Lung microvascular endothelial cell (primary cell): Measurements from ENCODE around the gene FIZ1. TPM values are rescaled to one million over a fixed set of nuclear protein-coding genes. Genes with fewer than 3 reads are reported as not detected.
"Not testable (repeated sequence)": the region's sequence is repeated elsewhere in the genome, so short reads cannot be mapped to it uniquely, and the experiment has no call there.

ENCODE experiments used
- DNase-seq, 2 donors: peaks; one replicate each; pipeline versions ENCODE4 v3.0.0 to v3.0.0-alpha.2; 2010; ENCODE audit warnings: low read depth in 2 of 2
- total RNA-seq: library from RNA; depleted of rRNA; stranded (reverse); fragments of >200 nt; gene quantifications from 2 replicates; pipeline ENCODE4 v1.2.1, GENCODE V29; 2014

FIZ1 gene
- total RNA-seq, 1 donor from 2014 or later = 3.2 TPM

DNA sequence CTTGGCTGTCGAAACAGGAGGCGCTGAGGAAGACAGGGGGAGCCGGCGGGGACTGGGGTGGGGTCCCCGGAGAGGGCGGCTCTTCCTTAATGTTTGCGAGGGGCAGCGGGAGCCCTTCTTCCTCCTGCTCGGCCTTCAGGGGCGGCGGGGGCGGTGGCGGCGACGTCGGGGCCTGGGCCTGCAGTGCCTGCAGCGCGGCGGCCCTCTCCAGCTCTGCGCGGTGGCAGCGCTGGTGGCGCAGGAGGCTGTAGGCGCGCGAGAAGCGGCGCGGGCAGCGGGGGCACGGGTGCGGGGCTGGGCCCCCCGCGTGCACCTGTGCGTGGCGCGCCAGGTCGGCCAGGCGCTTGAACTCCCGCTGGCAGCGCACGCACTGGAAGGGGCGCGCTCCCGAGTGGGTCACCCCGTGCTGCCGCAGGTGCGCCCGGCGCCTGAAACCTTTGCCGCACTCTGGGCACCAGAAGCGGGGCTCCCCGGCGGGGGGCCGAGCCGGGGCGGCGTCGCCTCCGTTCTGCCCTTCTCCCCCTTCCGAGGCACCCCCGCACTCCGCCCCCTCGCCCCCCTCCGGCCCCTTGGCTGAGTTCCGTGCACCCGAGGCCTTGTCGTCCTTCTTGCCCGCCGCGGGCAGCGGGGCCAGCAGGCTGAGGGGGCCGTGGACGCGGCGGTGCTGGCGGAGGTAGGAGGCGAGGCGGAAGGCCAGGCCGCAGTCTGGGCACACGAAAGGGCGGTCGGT is 21.1 kb downstream of the FIZ1 start:
- DNase-seq = no peak

DNA sequence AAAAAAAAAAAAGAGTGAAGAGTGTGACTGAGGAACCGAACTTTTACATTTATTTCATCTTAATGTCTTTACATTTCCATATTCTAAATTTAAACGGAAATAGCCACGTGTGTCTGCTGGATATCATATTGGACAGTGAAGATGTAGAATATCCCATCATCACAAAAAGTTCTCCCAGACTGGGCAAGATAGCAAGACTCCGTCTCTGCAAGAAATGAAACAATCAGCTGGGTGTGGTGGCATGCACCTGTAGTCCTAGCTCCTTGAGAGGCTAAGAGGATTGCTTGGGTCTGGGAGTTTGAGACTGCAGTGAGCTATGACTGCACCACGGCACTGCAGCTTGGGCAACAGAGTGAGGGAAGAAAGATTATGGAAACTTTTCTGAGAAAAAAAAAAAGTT is 22.6 kb downstream of the FIZ1 start:
- no peak for DNase-seq

DNA sequence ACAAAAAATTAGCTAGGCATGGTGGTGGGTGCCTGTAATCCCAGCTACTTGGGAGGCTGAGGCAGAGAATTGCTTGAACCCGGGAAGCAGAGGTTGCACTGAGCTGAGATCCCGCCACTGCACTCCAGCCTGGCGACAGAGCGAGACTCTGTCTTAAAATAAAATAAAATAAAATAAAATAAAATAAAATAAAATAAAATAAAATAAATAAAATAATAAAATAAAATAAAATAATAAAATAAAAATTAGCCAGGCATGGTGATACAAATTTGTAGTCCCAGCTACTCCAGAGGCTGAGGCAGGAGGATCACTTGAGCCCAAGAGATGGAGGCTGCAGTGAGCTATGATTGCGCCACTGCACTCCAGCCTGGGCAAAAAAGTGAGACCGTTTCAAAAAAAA is 25.4 kb downstream of the FIZ1 start:
- DNase-seq = not testable (repeated sequence)

GRCh38 chr19:55569477-55569876 is 29.8 kb downstream of the FIZ1 start:
- DNase-seq = not testable (repeated sequence)

GRCh38 chr19:55567708-55568328 is 31.5 kb downstream of the FIZ1 start:
- DNase-seq = no peak

DNA sequence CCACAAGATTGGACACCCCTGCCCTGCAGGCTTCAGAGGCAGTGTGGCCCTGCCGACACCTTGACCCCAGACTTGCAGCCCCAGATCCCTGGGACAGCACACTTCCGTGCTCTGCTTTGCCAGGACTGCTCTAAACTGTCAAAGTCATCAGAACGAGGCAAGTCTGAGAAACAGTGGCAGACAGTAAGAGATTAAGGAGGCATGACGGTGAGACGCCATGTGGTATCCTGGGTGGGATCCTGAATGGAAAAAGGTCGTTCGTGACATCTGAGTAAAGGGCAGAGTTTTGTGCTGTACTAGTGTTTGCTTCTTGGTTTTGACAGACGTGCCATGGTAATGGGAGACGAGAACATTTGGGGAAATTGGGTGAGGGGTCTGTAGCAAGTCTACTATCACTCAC is 32.5 kb downstream of the FIZ1 start:
- no peak for DNase-seq

GRCh38 chr19:55563261-55563690 is 36.0 kb downstream of the FIZ1 start:
- DNase-seq = no peak

- no peak for DNase-seq
Measured at GRCh38 chr19:55559684-55560083, 39.6 kb downstream of the FIZ1 start.

DNA sequence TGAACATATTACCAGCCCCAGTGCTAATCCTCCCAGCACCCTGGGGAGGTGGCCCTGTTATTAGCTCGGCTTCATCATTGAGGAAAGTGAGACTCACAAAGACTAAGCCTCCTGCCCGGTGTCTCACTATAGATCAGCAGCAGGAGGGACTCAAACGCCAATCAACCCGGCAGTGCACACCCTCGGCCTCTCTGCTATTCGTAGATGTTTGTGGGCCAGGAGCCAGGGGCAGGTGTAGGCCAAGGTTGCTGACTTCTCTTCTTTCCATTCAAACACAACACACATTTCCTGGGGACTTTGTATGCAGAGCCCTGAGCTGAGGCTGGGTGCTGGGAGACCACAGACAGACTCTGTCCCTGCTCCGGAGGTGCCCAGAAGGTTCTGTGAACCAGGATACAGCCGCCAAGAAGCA is 44.6 kb downstream of the FIZ1 start:
- no peak for DNase-seq

GRCh38 chr19:55554302-55554701 is 45.0 kb downstream of the FIZ1 start:
- no peak for DNase-seq

GRCh38 chr19:55553217-55554182 is 45.8 kb downstream of the FIZ1 start:
- DNase-seq = no peak

- no peak for DNase-seq
Measured at GRCh38 chr19:55552620-55553019, 46.7 kb downstream of the FIZ1 start.

DNA sequence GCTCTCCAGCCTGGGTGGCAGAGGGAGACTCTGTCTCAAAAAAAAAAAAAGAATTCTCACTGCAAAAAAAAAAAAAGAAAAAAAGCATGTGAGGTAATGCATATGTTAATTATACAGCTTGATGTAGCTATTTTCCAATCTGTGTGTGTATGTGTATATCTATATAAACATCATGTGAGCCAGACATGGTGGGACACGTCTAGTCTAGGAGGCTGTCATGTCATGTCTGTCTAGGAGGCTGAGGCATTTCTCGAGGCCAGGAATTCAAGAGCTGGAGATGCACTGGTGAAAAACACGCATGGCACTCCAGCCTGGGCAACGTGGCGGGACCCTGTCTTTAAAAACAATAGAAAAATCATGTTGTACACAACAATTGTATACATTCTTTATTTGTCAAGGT is 47.1 kb downstream of the FIZ1 start:
- DNase-seq = no peak

DNA sequence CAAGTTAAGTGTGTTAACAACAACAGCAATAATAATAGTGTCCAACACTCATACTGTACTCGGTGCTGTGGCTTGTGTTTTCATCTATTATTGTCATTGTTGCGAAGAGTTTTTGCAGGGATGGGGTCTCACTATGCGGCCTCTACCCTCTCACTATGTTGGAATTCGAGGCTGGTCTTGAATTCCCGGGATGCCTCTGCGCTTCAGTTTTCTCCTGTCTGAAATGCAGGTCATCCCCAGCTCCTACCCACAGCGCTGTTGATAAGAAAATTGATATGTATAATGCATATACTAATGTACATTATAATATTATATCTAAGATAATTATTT is 49.0 kb downstream of the FIZ1 start:
- DNase-seq = no peak

DNA sequence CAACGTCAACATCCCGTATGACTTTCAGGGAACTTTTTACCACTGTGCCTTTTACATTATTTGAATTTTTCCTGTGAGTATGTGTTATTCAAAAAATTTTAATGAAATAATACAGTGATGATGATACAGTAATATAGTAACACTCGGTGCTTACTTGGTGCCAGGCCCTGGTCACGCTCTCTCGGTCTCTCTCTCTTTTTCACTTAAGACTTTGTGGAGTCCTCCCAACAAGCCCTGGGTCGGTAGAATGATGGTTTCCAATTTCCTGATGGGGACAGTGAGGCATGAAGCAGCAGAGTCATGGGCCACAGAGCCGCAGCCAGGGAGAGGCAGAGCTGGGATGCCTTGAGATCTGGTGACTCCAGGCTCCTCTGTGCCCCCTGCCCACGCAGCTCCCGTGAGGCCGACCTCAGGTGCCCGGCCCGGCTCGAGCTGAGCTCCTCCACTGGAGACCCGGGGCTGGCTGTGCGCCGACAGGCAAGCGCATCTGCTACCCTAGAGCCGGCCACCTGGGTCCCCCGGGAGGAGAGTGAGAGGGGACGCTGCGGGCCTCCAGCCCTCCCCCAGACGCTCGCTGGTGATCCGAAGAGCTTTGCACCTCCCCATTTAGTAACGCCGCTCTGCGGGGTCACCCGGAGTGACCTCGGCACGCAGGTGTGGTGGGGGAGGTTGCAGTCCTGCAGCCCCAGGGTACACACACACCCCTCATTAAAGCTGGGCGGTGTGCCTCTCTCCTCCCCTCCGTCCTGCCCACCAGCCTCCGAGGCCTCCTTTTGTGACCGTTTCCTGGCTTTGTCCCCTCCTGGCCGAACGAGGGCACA is 49.6 kb downstream of the FIZ1 start:
- peak; percentile 74 to 82 for DNase-seq

DNA sequence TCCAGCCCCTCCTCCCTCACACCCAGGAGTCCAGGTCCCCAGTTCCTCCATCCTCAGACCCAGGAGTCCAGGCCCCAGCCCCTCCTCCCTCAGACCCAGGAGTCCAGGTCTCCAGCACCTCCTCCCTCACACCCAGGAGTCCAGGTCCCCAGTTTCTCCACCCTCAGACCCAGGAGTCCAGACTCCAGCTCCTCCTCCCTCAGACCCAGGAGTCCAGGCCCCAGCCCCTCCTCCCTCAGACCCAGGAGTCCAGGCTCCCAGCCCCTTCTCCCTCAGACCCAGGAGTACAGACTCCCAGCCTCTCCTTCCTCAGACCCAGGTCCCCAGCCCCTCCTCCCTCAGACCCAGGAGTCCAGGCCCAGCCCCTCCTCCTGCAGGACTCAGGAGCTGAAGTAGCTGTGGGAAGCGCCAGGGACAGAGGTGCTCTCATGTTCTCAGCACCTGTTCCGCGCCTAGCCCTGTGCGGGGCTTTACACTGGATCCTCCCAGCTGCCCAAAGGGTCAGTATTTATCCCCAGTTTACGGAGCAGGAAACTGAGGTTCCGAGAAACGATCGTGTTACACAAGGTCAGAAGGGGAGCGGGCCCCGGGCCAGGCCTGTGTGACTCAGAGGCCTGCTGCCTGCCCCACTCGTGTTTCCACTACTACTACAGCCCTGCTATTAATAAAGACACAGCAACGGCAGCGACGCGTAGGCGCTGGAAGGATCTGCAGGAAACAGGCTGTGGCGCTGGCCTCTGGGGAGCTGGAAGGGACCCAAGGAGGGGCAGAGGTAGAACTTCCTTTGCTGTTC is 52.3 kb downstream of the FIZ1 start:
- peak; percentile 93 to 98 for DNase-seq

DNA sequence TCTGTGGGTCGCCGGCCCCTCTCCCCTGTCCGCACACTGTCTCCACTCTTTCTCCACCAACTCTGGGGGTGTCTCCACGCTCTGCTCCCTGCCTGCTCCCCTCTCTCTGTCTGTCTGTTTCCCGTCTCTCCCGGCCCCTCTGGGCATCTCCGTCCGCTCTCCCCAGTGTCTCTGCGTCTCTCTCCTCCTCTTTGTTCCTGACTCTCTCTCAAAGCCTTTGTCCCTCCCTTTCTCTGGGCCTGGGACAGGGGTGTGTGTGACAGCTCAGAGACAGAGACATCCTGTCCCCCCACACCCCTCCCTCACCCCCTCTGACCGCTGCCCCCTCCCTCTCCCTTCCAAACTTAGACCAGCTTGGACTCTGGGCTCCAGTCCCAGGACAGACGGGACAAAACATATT is 53.3 kb downstream of the FIZ1 start:
- DNase-seq = no peak

GRCh38 chr19:55545443-55545842 is 53.9 kb downstream of the FIZ1 start, which contains the start of gene SBK3:
Gene SBK3, minus strand, starts transcription at chr19:55545543. Its CDS starts 0 bp downstream, at chr19:55545543.
- DNase-seq = no peak

- no peak for DNase-seq
Measured at GRCh38 chr19:55544776-55545439, 54.4 kb downstream of the FIZ1 start.

GRCh38 chr19:55544014-55544413 is 55.3 kb downstream of the FIZ1 start:
- DNase-seq = no peak
